Testis (tissue), 2 donors: ENCODE measurements around the gene CDK18.

Experiments
- CTCF ChIP-seq, 3 experiments: fragments of 450-650 bp in 2 of 3; fragments of 200-600 bp in 1 of 3; sonication (generic) in 1 of 3; IDR thresholded peaks; one replicate each; pipeline ENCODE4 v1.5.1; 2016 to 2019; ENCODE audit warnings: antibody characterized with exemption in 3 of 3, mild to moderate bottlenecking in 2 of 3, moderate library complexity in 1 of 3
- POLR2A ChIP-seq: fragments of 450-650 bp; IDR thresholded peaks from one replicate; pipeline ENCODE4 v1.6.1; 2017; ENCODE audit warnings: antibody characterized with exemption, mild to moderate bottlenecking, moderate library complexity

DNA sequence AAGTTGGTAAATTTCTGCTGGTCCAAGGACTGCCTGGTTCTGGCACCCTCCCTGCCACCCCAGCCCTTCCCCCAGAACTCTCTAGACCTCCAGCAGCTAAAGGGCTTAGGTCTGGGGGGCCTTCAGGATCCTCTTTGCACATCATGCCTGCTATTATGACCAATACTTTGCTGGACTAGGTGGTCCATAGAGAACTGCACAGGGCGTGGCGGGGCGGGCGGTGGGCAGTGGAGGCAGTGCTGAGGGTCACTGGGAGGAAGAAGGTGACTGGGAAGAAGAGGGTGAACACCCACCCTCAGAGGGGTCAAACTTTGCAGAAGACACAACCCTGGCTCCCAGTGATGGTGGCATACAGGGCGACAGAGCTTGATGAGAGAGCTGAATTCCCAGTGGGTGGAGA, 18.2 kb downstream of the CDK18 start:
- TF ChIP-seq CTCF (IDR thresholded peaks at IDR 0.05): no peak
- TF ChIP-seq POLR2A: no peak
